Choroid plexus epithelial cell (primary cell): ENCODE data around the gene VAV2.

ENCODE experiments used
- DNase-seq: peaks from one replicate; pipeline ENCODE4 v3.0.0-alpha.2; 2010; ENCODE audit warnings: low read depth
- H3K4me3 ChIP-seq: 2 replicates; pipeline ENCODE4 v1.5.1; 2011; ENCODE audit warnings: low read depth, mild to moderate bottlenecking, control low read depth, low read length, moderate library complexity
- TF ChIP-seq, protein P1 (sequence below): conservative IDR thresholded peaks from 2 replicates; pipeline ENCODE4 v1.5.1; 2011; ENCODE audit warnings: low read depth, mild to moderate bottlenecking, control low read depth, inconsistent platforms, low read length, moderate library complexity

The VAV2 gene

DNA sequence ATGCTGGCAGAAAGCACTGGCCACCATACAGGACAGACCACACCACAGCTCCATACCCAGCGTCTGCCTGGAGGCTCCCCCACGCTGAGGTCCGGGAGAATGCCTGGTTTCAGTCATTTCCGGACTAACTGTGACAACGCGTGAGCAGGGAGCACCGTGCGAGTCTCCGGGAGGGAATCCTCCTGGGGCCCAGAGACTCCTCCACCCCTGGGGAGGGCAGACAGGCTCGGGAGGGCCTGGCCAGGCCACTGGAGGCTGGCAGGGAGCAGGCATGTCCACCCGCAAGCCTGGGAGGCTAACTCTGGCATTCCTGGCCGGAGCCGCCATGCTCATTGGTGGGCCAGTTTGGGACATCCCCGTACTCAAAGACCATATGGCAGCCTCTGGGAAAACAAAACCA, 39.7 kb upstream of the VAV2 start:
- no peak overlapping the region for H3K4me3 ChIP-seq
- TF ChIP-seq, protein P1, sequence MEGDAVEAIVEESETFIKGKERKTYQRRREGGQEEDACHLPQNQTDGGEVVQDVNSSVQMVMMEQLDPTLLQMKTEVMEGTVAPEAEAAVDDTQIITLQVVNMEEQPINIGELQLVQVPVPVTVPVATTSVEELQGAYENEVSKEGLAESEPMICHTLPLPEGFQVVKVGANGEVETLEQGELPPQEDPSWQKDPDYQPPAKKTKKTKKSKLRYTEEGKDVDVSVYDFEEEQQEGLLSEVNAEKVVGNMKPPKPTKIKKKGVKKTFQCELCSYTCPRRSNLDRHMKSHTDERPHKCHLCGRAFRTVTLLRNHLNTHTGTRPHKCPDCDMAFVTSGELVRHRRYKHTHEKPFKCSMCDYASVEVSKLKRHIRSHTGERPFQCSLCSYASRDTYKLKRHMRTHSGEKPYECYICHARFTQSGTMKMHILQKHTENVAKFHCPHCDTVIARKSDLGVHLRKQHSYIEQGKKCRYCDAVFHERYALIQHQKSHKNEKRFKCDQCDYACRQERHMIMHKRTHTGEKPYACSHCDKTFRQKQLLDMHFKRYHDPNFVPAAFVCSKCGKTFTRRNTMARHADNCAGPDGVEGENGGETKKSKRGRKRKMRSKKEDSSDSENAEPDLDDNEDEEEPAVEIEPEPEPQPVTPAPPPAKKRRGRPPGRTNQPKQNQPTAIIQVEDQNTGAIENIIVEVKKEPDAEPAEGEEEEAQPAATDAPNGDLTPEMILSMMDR: no peak
- no peak for DNase-seq

DNA sequence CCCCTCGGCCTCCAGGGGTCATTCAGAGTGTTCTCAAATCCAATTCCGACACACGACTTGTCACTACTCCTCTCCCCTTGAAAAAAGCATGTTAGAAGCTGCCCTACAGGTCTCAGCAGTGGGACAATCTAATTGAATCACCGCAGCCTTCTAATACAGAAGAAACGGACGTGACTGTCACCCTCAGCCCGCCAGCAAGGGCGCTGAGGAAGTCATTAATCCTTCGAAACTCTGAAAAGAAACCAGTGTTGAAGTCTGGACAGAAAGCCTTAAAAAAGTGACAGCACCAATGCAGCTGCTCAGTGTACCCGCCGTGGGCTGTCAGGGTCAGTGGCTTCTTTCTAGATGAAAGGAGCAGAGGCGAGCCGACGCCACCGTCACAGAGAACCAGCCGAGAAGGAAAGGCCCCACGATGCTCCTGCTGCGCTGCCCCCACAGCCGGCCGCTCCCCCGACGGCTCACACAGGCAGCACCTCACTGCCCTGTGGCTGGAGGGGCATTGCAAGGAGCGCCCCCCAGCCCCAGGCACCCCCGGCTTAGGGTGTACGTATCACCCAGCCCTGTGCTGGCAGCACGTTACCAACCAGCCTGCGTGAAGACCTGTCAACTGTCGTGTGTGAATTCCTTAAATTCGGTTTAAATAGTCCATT, 38.8 kb upstream of the VAV2 start:
- TF ChIP-seq, protein P1: no peak
- DNase-seq: no peak
- no peak overlapping the region for H3K4me3 ChIP-seq

DNA sequence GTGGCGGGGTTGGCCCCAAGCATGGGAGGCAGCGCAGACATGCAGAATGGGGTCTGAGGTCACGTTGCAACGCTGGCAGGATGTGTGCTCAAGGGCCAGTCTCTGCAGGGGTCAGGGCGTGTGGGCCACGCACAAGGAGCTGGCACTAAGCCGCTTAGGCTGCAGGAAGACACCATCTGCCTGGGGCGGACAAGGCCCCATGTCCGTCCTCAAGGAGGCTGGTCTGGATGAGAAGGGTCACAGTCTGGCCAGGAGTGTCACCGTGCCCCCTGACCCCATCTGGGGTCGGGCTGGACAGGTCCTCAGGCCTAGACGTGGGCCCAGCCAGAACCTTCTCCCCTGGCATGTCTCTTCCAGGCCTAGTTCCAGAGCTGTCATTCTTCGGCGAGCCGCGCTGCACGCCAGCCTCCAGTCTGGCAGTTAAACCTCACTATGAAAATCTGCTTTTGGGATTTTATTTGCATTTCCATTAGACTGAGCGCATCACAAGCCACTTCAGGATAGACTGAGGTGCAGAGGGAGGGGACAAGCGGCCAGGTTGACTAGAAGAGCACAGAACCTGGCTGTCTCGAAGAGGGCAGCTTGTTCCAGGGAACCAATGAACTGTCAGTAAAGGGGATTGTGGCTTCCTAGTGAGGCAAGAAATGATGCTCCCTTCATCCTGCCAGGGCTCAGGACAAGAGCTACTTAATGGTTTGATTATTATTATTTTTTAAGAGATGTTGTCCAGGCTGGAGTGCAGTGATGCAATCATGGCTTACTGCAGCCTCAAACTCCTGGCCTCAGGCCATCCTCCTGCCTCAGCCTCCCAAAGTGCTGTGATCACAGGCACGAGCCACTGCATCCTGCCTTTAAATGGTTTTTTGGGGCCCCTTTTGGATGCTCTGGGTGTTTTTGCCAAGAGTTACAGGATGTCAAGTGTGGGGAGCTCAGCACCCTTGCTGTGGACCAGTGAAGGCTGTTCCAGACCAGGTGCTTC, 37.4 kb upstream of the VAV2 start:
- DNase-seq: no peak
- TF ChIP-seq, protein P1: no peak
- H3K4me3 ChIP-seq: no peak overlapping the region

DNA sequence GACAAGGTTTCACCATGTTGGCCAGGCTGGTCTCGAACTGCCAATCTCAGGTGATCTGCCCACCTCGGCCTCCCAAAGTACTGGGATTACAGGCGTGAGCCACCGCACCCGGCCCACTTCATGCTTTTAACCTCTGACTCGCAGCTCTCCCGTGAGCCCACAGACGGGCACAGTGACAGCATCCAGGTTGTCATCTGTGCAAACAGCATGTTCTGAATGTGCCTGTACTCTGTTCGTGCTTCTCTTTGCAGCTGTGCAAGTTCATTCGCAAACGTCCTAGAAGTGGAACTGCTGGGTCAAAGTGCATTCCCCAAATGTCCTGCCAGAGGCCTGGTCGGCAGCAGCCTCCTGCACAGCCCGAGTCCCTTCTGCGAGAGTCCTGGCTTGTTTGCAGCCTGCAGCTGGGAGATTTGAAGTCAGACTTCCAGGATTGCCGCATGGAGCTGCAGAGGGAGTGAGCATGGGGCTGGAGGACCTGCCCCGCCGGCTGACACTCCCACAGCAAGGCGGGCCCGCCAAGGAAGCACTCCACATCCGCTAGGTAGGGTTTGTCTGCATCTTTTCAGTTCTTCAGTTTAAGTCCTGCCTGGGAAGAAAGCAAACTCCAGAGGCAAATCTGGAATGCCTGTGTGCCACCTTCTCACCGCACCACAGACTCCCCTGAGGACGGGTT, 36.6 kb upstream of the VAV2 start:
- TF ChIP-seq, protein P1: no peak
- DNase-seq: no peak
- H3K4me3 ChIP-seq: no peak overlapping the region

DNA sequence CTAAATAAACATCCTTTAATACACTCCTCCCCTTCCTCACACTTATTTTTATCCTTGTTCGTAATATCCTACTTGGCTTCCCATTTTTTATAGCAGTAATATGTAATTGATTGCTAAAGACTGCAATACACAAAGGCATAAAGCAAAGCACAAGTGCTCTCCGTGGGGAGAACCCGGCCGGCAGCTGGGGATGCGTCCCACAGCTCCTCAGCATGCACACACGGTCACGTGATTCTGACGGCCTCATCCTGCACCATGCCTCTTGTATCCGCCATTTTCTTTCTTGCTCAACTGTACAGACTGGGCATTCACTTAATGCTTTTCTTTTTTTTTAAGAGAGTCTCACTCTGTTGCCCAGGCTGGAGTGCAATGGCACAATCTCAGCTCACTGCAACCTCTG, 36.0 kb upstream of the VAV2 start:
- TF ChIP-seq, protein P1: no peak
- no peak overlapping the region for H3K4me3 ChIP-seq
- no peak for DNase-seq

DNA sequence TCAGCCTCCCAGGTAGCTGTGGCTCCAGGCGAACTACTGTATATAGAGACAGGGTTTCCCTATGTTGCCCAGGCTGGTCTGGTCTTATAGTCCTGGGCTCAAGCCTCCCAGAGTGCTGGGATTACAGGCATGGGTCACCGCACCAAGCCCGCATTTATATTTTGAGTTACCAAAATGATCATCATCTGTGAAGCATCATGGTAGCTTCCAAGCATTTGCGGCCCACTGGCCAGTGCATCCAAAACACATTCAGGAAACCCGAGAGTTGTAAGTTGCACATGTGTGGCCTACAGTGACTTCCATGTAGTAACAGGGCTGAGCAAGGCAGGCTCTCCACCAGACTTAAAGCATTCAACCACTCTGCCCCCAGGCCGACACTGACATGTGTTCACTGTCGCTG, 35.4 kb upstream of the VAV2 start:
- H3K4me3 ChIP-seq: no peak overlapping the region
- TF ChIP-seq, protein P1: no peak
- no peak for DNase-seq
